ELF-1 (cell line): ENCODE measurements around the gene CARD16.

ENCODE experiments used
- DNase-seq: peaks from one replicate; pipeline ENCODE4 v3.0.0-alpha.2; 2016; ENCODE audit warnings: low read depth, low spot score

Gene CARD16

GRCh38 chr11:104992781-104993180, 52.4 kb downstream of the CARD16 start:
- no peak for DNase-seq

DNA sequence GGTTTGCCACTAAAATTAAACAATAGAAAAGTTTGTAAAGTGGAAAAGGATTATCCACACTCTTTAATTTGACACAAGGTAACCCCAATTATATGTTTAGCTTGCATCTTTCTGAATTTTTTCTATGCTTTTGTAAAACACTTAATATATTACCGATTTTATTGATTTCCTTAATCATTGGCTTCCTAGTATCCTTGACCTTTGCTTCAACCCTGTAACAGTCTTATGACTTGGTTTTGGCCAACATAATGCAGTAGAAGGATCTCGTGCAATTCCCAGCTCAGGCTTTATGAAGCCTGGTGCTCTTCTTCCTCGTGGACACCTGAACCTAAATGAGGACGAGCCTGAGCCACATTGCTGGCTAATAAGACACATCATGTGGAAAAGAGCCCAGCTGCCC, 53.1 kb downstream of the CARD16 start:
- DNase-seq, result no peak
